HL-60 (cell line): ENCODE measurements around the gene ASS1.

Experiments used
- GABPA ChIP-seq: IDR thresholded peaks from 2 replicates; pipeline ENCODE4 v1.6.1; 2012; ENCODE audit warnings: low read depth
- POLR2AphosphoS5 ChIP-seq: IDR thresholded peaks from 2 replicates; pipeline ENCODE4 v1.6.1; 2012; ENCODE audit warnings: low read depth
- SPI1 ChIP-seq: IDR thresholded peaks from 2 replicates; pipeline ENCODE4 v1.6.1; 2012; ENCODE audit warnings: low read depth, mild to moderate bottlenecking, borderline replicate concordance
- TF ChIP-seq, protein P1 (sequence below): IDR thresholded peaks from one replicate; pipeline ENCODE4 v1.5.1; 2011; ENCODE audit warnings: low read length, control low read depth, inconsistent platforms; ENCODE audit not compliant: insufficient read depth
- TF ChIP-seq, protein P2 (sequence below): IDR thresholded peaks from 2 replicates; pipeline ENCODE4 v1.6.1; 2012; ENCODE audit warnings: low read depth; ENCODE audit not compliant: insufficient replicate concordance

DNA sequence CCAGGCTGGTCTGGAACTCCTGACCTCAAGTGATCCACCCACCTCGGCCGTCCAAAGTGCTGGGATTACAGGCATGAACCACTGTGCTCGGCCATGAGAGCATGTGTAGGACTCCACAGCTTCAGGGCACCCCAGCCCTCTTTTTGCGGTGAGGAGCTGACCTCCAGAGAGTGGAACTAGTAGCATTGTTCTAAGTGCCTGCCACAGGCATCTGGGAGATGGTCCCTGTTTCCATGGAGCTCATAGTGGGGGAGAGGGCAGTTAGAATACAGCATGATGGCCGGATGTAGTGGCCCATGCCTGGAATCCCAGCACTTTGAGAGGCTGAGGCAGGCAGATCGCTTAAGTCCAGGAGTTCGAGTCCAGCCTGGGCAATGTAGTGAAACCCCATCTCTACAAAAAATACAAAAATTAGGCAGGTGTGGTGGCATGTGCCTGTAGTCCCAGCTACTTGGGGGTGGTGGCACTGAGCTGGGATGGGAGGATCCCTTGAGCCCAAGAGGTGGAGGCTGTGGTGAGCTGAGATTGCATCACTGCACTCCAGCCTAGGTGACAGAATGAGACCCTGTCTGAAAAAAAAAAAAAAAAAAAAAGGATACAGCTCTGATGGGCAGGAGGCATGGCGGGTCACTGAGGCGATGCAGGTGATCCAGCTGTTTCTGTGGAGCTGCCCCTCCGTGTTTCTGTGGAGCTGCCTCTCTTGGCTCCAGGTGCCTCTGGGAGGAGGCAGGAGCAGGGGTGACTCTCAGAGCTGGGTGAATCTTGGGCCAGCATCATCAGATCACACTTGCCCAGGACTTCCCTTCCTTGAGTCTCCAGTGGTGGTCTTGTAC, 4.2 kb downstream of the ASS1 start:
- TF ChIP-seq, protein P1, sequence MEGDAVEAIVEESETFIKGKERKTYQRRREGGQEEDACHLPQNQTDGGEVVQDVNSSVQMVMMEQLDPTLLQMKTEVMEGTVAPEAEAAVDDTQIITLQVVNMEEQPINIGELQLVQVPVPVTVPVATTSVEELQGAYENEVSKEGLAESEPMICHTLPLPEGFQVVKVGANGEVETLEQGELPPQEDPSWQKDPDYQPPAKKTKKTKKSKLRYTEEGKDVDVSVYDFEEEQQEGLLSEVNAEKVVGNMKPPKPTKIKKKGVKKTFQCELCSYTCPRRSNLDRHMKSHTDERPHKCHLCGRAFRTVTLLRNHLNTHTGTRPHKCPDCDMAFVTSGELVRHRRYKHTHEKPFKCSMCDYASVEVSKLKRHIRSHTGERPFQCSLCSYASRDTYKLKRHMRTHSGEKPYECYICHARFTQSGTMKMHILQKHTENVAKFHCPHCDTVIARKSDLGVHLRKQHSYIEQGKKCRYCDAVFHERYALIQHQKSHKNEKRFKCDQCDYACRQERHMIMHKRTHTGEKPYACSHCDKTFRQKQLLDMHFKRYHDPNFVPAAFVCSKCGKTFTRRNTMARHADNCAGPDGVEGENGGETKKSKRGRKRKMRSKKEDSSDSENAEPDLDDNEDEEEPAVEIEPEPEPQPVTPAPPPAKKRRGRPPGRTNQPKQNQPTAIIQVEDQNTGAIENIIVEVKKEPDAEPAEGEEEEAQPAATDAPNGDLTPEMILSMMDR: no peak
- TF ChIP-seq, protein P2, sequence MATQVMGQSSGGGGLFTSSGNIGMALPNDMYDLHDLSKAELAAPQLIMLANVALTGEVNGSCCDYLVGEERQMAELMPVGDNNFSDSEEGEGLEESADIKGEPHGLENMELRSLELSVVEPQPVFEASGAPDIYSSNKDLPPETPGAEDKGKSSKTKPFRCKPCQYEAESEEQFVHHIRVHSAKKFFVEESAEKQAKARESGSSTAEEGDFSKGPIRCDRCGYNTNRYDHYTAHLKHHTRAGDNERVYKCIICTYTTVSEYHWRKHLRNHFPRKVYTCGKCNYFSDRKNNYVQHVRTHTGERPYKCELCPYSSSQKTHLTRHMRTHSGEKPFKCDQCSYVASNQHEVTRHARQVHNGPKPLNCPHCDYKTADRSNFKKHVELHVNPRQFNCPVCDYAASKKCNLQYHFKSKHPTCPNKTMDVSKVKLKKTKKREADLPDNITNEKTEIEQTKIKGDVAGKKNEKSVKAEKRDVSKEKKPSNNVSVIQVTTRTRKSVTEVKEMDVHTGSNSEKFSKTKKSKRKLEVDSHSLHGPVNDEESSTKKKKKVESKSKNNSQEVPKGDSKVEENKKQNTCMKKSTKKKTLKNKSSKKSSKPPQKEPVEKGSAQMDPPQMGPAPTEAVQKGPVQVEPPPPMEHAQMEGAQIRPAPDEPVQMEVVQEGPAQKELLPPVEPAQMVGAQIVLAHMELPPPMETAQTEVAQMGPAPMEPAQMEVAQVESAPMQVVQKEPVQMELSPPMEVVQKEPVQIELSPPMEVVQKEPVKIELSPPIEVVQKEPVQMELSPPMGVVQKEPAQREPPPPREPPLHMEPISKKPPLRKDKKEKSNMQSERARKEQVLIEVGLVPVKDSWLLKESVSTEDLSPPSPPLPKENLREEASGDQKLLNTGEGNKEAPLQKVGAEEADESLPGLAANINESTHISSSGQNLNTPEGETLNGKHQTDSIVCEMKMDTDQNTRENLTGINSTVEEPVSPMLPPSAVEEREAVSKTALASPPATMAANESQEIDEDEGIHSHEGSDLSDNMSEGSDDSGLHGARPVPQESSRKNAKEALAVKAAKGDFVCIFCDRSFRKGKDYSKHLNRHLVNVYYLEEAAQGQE: no peak
- TF ChIP-seq POLR2AphosphoS5: no peak
- TF ChIP-seq GABPA: no peak
- TF ChIP-seq SPI1: no peak
